ENCODE data around the gene TTC28. TPM values are rescaled to one million over a fixed set of nuclear protein-coding genes. Genes with fewer than 3 reads are reported as not detected.
"Not testable (repeated sequence)": the region's sequence is repeated elsewhere in the genome, so short reads cannot be mapped to it uniquely, and the experiment has no call there.

Gene TTC28
- total RNA-seq, 2 experiments from 2014 or later, result 1.6 to 1.9 TPM

- Mint-ChIP-seq H3K4me1 (ENCODE audit: low read depth) (no peaks in the 10 kb centered on the region), H3K9me3 (no peaks in the 10 kb centered on the region), H3K27me3 (ENCODE audit: low read depth) (no peaks in the 10 kb centered on the region), H3K36me3 (ENCODE audit: low read depth) (no peaks in the 10 kb centered on the region), H3K27ac (no peak overlapping the region), H3K4me3 (no peak overlapping the region)
- intact Hi-C loops (cut with micrococcal nuclease), result no loop called here
- DNase-seq, result no peak
- CTCF ChIA-PET, result no interaction called here
These were observed 111.5 kb downstream of the TTC28 start for GRCh38 chr22:28568099-28568498.

- CTCF ChIA-PET; H3K36me3 Mint-ChIP-seq (ENCODE audit: low read depth); intact Hi-C loops (cut with micrococcal nuclease); DNase-seq; H3K9me3 Mint-ChIP-seq; H3K27ac Mint-ChIP-seq; H3K27me3 Mint-ChIP-seq (ENCODE audit: low read depth); H3K4me1 Mint-ChIP-seq (ENCODE audit: low read depth); H3K4me3 Mint-ChIP-seq: not testable (repeated sequence)
These were observed 112.6 kb downstream of the TTC28 start for GRCh38 chr22:28566920-28567499.

- no peaks in the 10 kb centered on the region for H3K9me3 Mint-ChIP-seq
- peaks cover 8% of the 10 kb centered on the region for H3K27me3 Mint-ChIP-seq (ENCODE audit: low read depth)
- DNase-seq, result no peak
- no peaks in the 10 kb centered on the region for H3K4me1 Mint-ChIP-seq (ENCODE audit: low read depth)
- no peak overlapping the region for H3K27ac Mint-ChIP-seq
- no peaks in the 10 kb centered on the region for H3K36me3 Mint-ChIP-seq (ENCODE audit: low read depth)
- H3K4me3 Mint-ChIP-seq, result no peak overlapping the region
- CTCF ChIA-PET, result no interaction called here
- intact Hi-C loops (cut with micrococcal nuclease), result no loop called here
These were observed 116.0 kb downstream of the TTC28 start for GRCh38 chr22:28563636-28564035.

- no peaks in the 10 kb centered on the region for H3K9me3 Mint-ChIP-seq
- DNase-seq, result no peak
- intact Hi-C loops (cut with micrococcal nuclease), result no loop called here
- no peaks in the 10 kb centered on the region for H3K4me1 Mint-ChIP-seq (ENCODE audit: low read depth)
- no peaks in the 10 kb centered on the region for H3K36me3 Mint-ChIP-seq (ENCODE audit: low read depth)
- H3K4me3 Mint-ChIP-seq, result no peak overlapping the region
- CTCF ChIA-PET, result no interaction called here
- H3K27ac Mint-ChIP-seq, result no peak overlapping the region
- peaks cover 8% of the 10 kb centered on the region for H3K27me3 Mint-ChIP-seq (ENCODE audit: low read depth)
These were observed 117.3 kb downstream of the TTC28 start for GRCh38 chr22:28562324-28562723.

- CTCF ChIA-PET; H3K9me3 Mint-ChIP-seq; H3K36me3 Mint-ChIP-seq (ENCODE audit: low read depth); H3K4me3 Mint-ChIP-seq; DNase-seq; H3K27ac Mint-ChIP-seq; intact Hi-C loops (cut with micrococcal nuclease); H3K4me1 Mint-ChIP-seq (ENCODE audit: low read depth); H3K27me3 Mint-ChIP-seq (ENCODE audit: low read depth): not testable (repeated sequence)
These were observed 118.9 kb downstream of the TTC28 start for GRCh38 chr22:28560743-28561101.

GRCh38 chr22:28560046-28560742 lies 119.4 kb downstream of the TTC28 start:
- Mint-ChIP-seq H3K27me3 (ENCODE audit: low read depth) (peaks cover 10% of the 10 kb centered on the region), H3K27ac (no peak overlapping the region), H3K36me3 (ENCODE audit: low read depth) (no peaks in the 10 kb centered on the region), H3K9me3 (no peaks in the 10 kb centered on the region), H3K4me3 (no peak overlapping the region), H3K4me1 (ENCODE audit: low read depth) (no peaks in the 10 kb centered on the region)
- CTCF ChIA-PET, result no interaction called here
- intact Hi-C loops (cut with micrococcal nuclease), result no loop called here
- DNase-seq, result no peak

GRCh38 chr22:28557184-28557583 lies 122.5 kb downstream of the TTC28 start:
- peaks cover 3% of the 10 kb centered on the region for H3K9me3 Mint-ChIP-seq
- CTCF ChIA-PET, result no interaction called here
- H3K36me3 Mint-ChIP-seq (ENCODE audit: low read depth), result no peaks in the 10 kb centered on the region
- H3K4me1 Mint-ChIP-seq (ENCODE audit: low read depth), result no peaks in the 10 kb centered on the region
- no peak overlapping the region for H3K4me3 Mint-ChIP-seq
- H3K27me3 Mint-ChIP-seq (ENCODE audit: low read depth), result peaks cover 12% of the 10 kb centered on the region
- no peak overlapping the region for H3K27ac Mint-ChIP-seq
- intact Hi-C loops (cut with micrococcal nuclease), result no loop called here
- DNase-seq, result no peak

- peaks cover 11% of the 10 kb centered on the region for H3K27me3 Mint-ChIP-seq (ENCODE audit: low read depth)
- H3K27ac Mint-ChIP-seq; H3K4me1 Mint-ChIP-seq (ENCODE audit: low read depth); CTCF ChIA-PET; DNase-seq; H3K9me3 Mint-ChIP-seq; intact Hi-C loops (cut with micrococcal nuclease); H3K4me3 Mint-ChIP-seq; H3K36me3 Mint-ChIP-seq (ENCODE audit: low read depth): not testable (repeated sequence)
These were observed 126.4 kb downstream of the TTC28 start for GRCh38 chr22:28553108-28553866.

GRCh38 chr22:28548406-28548805 lies 131.2 kb downstream of the TTC28 start:
- no peaks in the 10 kb centered on the region for H3K4me1 Mint-ChIP-seq (ENCODE audit: low read depth)
- no peaks in the 10 kb centered on the region for H3K36me3 Mint-ChIP-seq (ENCODE audit: low read depth)
- no peak overlapping the region for H3K4me3 Mint-ChIP-seq
- no peak overlapping the region for H3K27ac Mint-ChIP-seq
- peaks cover 3% of the 10 kb centered on the region for H3K27me3 Mint-ChIP-seq (ENCODE audit: low read depth)
- intact Hi-C loops (cut with micrococcal nuclease), result no loop called here
- DNase-seq, result no peak
- CTCF ChIA-PET, result no interaction called here
- peaks cover 4% of the 10 kb centered on the region for H3K9me3 Mint-ChIP-seq

- H3K4me3 Mint-ChIP-seq, result no peak overlapping the region
- H3K9me3 Mint-ChIP-seq, result peaks cover 5% of the 10 kb centered on the region
- intact Hi-C loops (cut with micrococcal nuclease), result no loop called here
- DNase-seq, result no peak
- no peaks in the 10 kb centered on the region for H3K4me1 Mint-ChIP-seq (ENCODE audit: low read depth)
- H3K27me3 Mint-ChIP-seq (ENCODE audit: low read depth), result peaks cover 3% of the 10 kb centered on the region
- CTCF ChIA-PET, result no interaction called here
- H3K27ac Mint-ChIP-seq, result no peak overlapping the region
- H3K36me3 Mint-ChIP-seq (ENCODE audit: low read depth), result no peaks in the 10 kb centered on the region
These were observed 132.4 kb downstream of the TTC28 start for GRCh38 chr22:28547132-28547842.

- intact Hi-C loops (cut with micrococcal nuclease), result no loop called here
- H3K4me3 Mint-ChIP-seq, result no peak overlapping the region
- CTCF ChIA-PET, result no interaction called here
- H3K36me3 Mint-ChIP-seq (ENCODE audit: low read depth), result no peaks in the 10 kb centered on the region
- H3K27me3 Mint-ChIP-seq (ENCODE audit: low read depth), result peaks cover 2% of the 10 kb centered on the region
- H3K9me3 Mint-ChIP-seq, result peaks cover 5% of the 10 kb centered on the region
- DNase-seq, result no peak
- H3K4me1 Mint-ChIP-seq (ENCODE audit: low read depth), result no peaks in the 10 kb centered on the region
- no peak overlapping the region for H3K27ac Mint-ChIP-seq
These were observed 135.2 kb downstream of the TTC28 start for GRCh38 chr22:28544431-28544868.

GRCh38 chr22:28542980-28543621 lies 136.5 kb downstream of the TTC28 start:
- intact Hi-C loops (cut with micrococcal nuclease), result no loop called here
- CTCF ChIA-PET, result no interaction called here
- H3K4me1 Mint-ChIP-seq (ENCODE audit: low read depth), result no peaks in the 10 kb centered on the region
- no peak overlapping the region for H3K27ac Mint-ChIP-seq
- H3K4me3 Mint-ChIP-seq, result no peak overlapping the region
- peaks cover 4% of the 10 kb centered on the region for H3K27me3 Mint-ChIP-seq (ENCODE audit: low read depth)
- peaks cover 5% of the 10 kb centered on the region for H3K9me3 Mint-ChIP-seq
- no peak for DNase-seq
- no peaks in the 10 kb centered on the region for H3K36me3 Mint-ChIP-seq (ENCODE audit: low read depth)

All from activated naive CD4-positive, alpha-beta T cell treated with anti-CD3 and anti-CD28 coated beads for 36 hours (primary cell).